DOHH2 (cell line): Measurements from ENCODE around the gene RPN2.

Experiments used
- H3F3A ChIP-seq: fragments of 200-600 bp; sonication (generic), shearing (Covaris generic); 2 replicates; pipeline ENCODE4 v1.6.0; 2016; ENCODE audit warnings: antibody characterized with exemption, mild to moderate bottlenecking; ENCODE audit not compliant: control insufficient read depth, insufficient read depth
- H3K27ac ChIP-seq: fragments of 200-600 bp; sonication (generic); 2 replicates; pipeline ENCODE4 v1.5.1; 2014; ENCODE audit warnings: low read depth, mild to moderate bottlenecking, low read length, moderate library complexity
- H3K27me3 ChIP-seq: fragments of 200-600 bp; sonication (generic); 2 replicates; pipeline ENCODE4 v1.6.1; 2014; ENCODE audit warnings: mild to moderate bottlenecking, low read length, mixed read lengths; ENCODE audit not compliant: control insufficient read depth
- H3K36me3 ChIP-seq: fragments of 200-600 bp; sonication (generic); 2 replicates; pipeline ENCODE4 v1.6.1; 2014; ENCODE audit warnings: mild to moderate bottlenecking, low read length, moderate library complexity, mixed read lengths; ENCODE audit not compliant: control insufficient read depth
- H3K4me1 ChIP-seq: fragments of 200-600 bp; sonication (generic); 2 replicates; pipeline ENCODE4 v1.6.1; 2014; ENCODE audit warnings: mild to moderate bottlenecking, low read length, mixed read lengths; ENCODE audit not compliant: control insufficient read depth
- H3K4me2 ChIP-seq: fragments of 200-600 bp; sonication (generic); 2 replicates; pipeline ENCODE4 v1.6.0; 2014; ENCODE audit warnings: mild to moderate bottlenecking, low read length, moderate library complexity
- H3K4me3 ChIP-seq: fragments of 200-600 bp; sonication (generic); 2 replicates; pipeline ENCODE4 v1.5.1; 2014; ENCODE audit warnings: mild to moderate bottlenecking, low read length, mixed read lengths
- H3K79me2 ChIP-seq: fragments of 200-600 bp; sonication (generic); 2 replicates; pipeline ENCODE4 v1.6.1; 2014; ENCODE audit warnings: mild to moderate bottlenecking, low read length, mixed read lengths; ENCODE audit not compliant: control insufficient read depth
- H3K9me2 ChIP-seq: fragments of 200-600 bp; sonication (generic); replicated peaks from 2 replicates; pipeline ENCODE4 v1.6.1; 2014; ENCODE audit warnings: mild to moderate bottlenecking, low read length, mixed read lengths; ENCODE audit not compliant: control insufficient read depth
- H3K9me3 ChIP-seq: fragments of 200-600 bp; sonication (generic); 2 replicates; pipeline ENCODE4 v1.6.1; 2014; ENCODE audit warnings: antibody characterized with exemption, low read length, mixed read lengths; ENCODE audit not compliant: control insufficient read depth, insufficient read depth
- H4K20me1 ChIP-seq: fragments of 200-600 bp; sonication (generic); 2 replicates; pipeline ENCODE4 v1.6.0; 2014; ENCODE audit warnings: low read depth, mild to moderate bottlenecking, antibody characterized with exemption, low read length, moderate library complexity; ENCODE audit not compliant: control insufficient read depth, insufficient read depth
- EZH2phosphoT487 ChIP-seq: fragments of 200-600 bp; sonication (generic); IDR thresholded peaks from 2 replicates; pipeline ENCODE4 v1.6.1; 2017; ENCODE audit warnings: borderline replicate concordance, mild to moderate bottlenecking, antibody characterized with exemption, low read length, moderate library complexity, mixed read lengths
- TF ChIP-seq, protein P1 (sequence below): fragments of 200-600 bp; sonication (generic); IDR thresholded peaks from one replicate; pipeline ENCODE4 v1.5.1; 2014; ENCODE audit warnings: antibody characterized with exemption, mild to moderate bottlenecking, low read depth, low read length; ENCODE audit not compliant: poor library complexity, severe bottlenecking

Gene RPN2

DNA sequence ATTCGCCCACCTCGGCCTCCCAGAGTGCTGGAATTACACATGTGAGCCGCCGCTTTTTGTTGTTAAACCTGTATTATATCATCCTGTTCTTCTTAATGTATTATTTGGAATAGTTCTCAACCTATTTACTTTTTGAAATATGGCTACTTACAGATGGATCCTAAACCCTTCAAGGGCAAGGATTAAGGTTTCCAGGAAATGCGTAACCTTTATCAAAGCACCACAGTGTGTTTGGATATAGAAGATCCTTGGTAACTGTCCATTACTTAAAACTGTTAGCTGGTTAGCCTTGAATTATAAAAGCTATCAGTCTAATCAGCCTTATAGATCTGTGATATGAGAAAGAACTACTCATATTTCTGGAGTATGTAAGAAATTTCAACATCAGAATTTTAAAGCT lies 12.3 kb upstream of the RPN2 start:
- Histone ChIP-seq H3K4me2 (no peak overlapping the region), H3K79me2 (no peaks in the 10 kb centered on the region)
- TF ChIP-seq, protein P1, sequence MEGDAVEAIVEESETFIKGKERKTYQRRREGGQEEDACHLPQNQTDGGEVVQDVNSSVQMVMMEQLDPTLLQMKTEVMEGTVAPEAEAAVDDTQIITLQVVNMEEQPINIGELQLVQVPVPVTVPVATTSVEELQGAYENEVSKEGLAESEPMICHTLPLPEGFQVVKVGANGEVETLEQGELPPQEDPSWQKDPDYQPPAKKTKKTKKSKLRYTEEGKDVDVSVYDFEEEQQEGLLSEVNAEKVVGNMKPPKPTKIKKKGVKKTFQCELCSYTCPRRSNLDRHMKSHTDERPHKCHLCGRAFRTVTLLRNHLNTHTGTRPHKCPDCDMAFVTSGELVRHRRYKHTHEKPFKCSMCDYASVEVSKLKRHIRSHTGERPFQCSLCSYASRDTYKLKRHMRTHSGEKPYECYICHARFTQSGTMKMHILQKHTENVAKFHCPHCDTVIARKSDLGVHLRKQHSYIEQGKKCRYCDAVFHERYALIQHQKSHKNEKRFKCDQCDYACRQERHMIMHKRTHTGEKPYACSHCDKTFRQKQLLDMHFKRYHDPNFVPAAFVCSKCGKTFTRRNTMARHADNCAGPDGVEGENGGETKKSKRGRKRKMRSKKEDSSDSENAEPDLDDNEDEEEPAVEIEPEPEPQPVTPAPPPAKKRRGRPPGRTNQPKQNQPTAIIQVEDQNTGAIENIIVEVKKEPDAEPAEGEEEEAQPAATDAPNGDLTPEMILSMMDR: no peak
- no peak for TF ChIP-seq EZH2phosphoT487

DNA sequence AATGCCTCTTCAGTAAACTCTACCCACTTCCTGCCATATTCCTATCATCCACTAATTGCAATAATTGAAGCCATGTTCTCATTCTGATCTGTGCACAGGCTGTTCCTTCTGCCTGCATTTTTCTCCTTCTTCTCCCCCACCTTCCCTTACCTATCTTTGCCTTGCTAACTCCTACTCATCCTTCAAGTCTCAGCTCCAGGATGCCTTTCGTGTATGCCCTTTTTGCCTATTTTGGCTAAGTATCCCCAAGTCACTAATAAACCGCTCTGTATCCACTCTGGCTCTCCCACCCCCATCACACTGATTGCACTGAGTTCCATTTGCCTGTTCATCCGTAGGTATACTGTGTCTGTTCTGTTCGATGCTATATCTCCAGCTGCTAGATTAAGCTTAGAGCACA lies 6.3 kb upstream of the RPN2 start:
- H3K79me2 ChIP-seq: peaks cover 12% of the 10 kb centered on the region
- H4K20me1 ChIP-seq: no peaks in the 10 kb centered on the region
- peaks cover 5% of the 10 kb centered on the region for H3K4me1 ChIP-seq
- no peaks in the 10 kb centered on the region for H3K27me3 ChIP-seq
- H3K4me2 ChIP-seq: no peak overlapping the region
- no peaks in the 10 kb centered on the region for H3K9me3 ChIP-seq
- TF ChIP-seq EZH2phosphoT487: no peak
- TF ChIP-seq, protein P1: no peak
- H3K9me2 ChIP-seq: no peaks in the 10 kb centered on the region
- no peak overlapping the region for H3K4me3 ChIP-seq
- H3K36me3 ChIP-seq: peaks cover 2% of the 10 kb centered on the region; the same call in 1 of the 2 replicates
- H3K27ac ChIP-seq: no peak overlapping the region
- no peaks in the 10 kb centered on the region for H3F3A ChIP-seq

More for the DNA sequence above, 12.3 kb upstream of the RPN2 start:
- no peaks in the 10 kb centered on the region for H3F3A ChIP-seq
- H3K9me2 ChIP-seq: no peaks in the 10 kb centered on the region
- H3K4me1 ChIP-seq: no peaks in the 10 kb centered on the region
- no peaks in the 10 kb centered on the region for H3K27me3 ChIP-seq
- H3K9me3 ChIP-seq: no peaks in the 10 kb centered on the region
- H3K36me3 ChIP-seq: peaks cover 9% of the 10 kb centered on the region; the same call in 1 of the 2 replicates
- no peak overlapping the region for H3K27ac ChIP-seq
- H3K4me3 ChIP-seq: no peak overlapping the region
- H4K20me1 ChIP-seq: no peaks in the 10 kb centered on the region

DNA sequence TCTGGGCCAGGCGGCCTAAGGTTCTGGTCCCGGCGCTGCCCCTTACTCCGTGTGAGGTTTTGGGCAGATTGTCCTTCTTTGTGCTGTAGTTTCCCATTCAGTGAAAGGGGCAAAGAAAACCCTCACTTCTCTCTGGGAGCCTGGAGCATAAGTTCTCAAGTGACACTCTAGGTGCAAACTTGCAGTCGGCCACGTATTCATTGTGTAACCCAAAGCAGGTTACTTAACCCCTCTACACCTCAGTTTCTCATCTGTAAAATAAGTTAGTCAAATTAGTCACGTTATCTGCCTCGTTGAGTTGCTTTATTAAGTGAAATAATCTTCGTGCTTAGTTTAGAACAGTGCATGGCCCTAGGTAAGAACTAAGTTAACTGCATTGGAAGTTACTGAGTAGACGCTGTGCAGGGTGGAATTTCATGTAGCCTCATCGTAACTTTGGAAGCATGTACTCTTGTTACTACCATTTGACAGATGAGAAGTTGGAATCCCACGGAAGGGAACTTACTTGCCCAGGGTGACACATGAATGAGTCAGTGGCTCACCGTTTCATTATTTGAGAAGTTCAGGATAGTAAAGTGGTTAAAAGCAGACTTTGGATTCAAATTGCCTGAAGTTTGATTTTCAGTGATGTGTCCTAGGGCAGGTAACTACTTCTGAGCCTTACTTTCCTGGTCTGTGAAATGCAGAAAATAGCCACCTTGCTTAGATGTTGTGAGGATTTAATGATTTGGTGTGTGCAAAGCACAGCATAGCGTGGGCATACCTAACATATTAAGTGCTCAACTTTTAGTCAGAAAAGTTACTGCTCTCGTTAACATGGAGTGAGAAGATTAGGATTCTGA lies 774 bp downstream of the RPN2 start:
- H3K4me2 ChIP-seq: peak overlapping the region; percentile 79
- no peaks in the 10 kb centered on the region for H3K9me2 ChIP-seq
- H3K4me1 ChIP-seq: peaks cover 24% of the 10 kb centered on the region
- H3K9me3 ChIP-seq: no peaks in the 10 kb centered on the region
- peak overlapping the region; percentile 80 for H3K27ac ChIP-seq
- H4K20me1 ChIP-seq: peaks cover 9% of the 10 kb centered on the region; the same call in 1 of the 2 replicates
- no peaks in the 10 kb centered on the region for H3F3A ChIP-seq
- no peaks in the 10 kb centered on the region for H3K27me3 ChIP-seq
- H3K79me2 ChIP-seq: peaks cover 81% of the 10 kb centered on the region
- H3K4me3 ChIP-seq: peak overlapping the region; percentile 80
- TF ChIP-seq EZH2phosphoT487: no peak
- TF ChIP-seq, protein P1: no peak
- H3K36me3 ChIP-seq: peaks cover 50% of the 10 kb centered on the region
